HG02884 (cell line): ENCODE data around the gene SND1.

Experiments
- ATAC-seq: cut with Tn5 transposase; IDR thresholded peaks from one replicate; pipeline ENCODE4 v1.9.1; 2021; ENCODE audit warnings: mild to moderate bottlenecking, moderate library complexity; ENCODE audit not compliant: unreplicated experiment

SND1 gene

GRCh38 chr7:128076196-128076795, 424.3 kb downstream of the SND1 start:
- ATAC-seq: no peak

- ATAC-seq: no peak
Observed at GRCh38 chr7:128076796-128077271, 424.8 kb downstream of the SND1 start.

GRCh38 chr7:128078309-128078708, 426.3 kb downstream of the SND1 start:
- ATAC-seq: no peak

- ATAC-seq: no peak
Observed at GRCh38 chr7:128080169-128080568, 428.2 kb downstream of the SND1 start.

GRCh38 chr7:128081351-128081750, 429.4 kb downstream of the SND1 start:
- ATAC-seq: no peak

DNA sequence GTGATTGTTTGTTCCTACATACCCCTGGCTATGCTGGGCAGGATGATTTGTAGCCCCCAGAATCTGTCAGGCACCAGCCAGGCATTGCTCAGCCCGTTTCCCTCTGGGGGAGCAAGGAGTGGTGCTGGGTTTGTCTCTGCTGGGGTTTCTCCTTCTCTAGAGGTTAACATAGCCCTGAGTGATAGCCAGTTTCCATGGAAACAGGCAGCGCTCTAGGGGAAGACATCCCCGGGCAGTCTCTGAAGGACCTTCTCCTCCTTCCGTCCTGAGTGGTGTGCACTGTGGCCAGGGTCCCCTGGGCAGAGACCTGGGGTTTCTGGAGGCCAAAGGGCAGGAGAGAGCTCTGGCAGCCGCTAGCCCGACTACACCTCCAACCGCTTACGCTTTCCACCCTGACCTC, 429.8 kb downstream of the SND1 start:
- ATAC-seq: no peak

GRCh38 chr7:128082431-128082830, 430.4 kb downstream of the SND1 start:
- no peak for ATAC-seq

GRCh38 chr7:128084896-128085608, 433.1 kb downstream of the SND1 start:
- ATAC-seq: no peak

DNA sequence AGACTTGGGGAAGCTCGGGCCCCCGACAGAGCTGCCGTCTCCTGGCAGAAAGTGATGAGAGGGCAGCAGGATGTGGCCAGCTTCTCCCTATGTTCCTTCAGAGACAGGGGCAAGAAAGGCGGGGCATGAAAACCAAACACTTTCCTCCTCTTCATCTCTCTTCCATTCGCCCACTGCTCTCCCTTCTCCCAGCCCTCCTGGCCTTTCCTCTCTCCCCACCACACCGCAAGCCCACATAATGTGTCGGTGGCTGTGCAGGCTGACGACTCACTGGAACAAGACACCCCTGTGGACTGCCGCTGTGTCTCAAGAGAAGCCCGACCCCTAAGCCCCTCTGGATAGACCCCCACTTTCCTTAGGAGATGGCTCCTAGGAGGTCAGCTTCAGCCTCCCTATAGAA, 438.5 kb downstream of the SND1 start:
- ATAC-seq: no peak

DNA sequence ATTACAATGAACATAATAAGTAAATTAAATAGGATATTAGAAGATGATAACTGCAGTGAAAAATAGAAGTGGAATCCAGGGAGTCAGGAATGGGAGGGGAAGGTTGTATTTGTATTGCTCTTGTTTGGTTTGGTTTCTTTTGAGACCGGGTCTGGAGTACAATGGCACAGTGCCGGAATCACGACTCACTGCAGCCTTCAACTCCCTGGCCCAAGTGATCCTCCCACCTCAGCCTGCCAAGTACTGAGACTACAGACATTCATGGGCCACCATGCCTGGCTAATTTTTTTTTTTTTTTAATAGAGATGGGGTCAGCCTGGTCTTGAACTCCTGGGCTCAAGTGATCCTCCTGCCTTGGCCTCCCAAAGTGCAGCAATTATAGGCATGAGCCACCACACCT, 439.1 kb downstream of the SND1 start:
- ATAC-seq: no peak

- ATAC-seq: no peak
Observed at GRCh38 chr7:128092221-128092620, 440.2 kb downstream of the SND1 start.

DNA sequence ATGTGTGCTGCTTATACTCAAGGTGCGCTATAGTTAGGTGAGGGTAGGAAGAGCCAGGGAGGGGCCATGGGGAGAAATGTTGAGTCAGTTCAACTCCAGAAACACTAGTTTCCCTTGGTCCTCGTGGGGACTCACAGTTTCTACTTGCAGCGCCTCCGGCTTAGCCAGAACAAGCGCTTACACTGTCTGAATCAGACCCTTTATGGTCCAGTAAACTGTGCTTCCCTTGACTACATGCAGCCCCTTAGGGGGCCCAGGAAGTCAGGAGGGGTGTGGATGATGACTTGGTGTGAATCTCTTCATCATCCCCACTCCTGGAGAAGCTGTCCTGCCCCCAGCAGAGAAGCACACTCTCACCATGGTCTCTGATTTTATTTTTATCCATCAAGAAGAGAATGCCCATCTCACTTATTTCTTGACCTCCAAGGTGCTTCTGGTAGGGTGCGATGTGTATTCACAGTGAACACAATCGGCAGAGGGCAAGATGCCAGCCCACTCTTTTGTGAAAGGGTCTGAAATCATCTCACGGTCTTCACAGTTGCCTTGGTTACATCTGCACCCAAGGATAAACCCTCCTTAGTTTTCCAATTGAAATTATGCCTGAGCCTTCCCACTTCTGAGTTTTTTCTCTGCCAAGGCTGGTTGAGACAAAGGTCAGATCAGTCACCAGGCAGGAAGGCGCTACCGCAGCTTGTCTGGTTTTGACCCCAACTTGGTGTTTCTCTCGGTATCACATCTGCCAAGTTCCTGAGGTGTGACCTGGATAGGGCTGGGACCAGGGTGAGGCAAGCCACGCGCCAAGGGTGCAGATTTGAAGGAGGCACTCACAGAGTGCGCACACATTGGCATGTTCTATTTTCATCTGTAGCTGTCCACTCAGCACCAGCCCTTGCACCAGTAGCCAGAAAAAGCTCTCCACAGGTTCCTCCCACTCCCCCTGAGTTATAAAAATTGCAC, 441.9 kb downstream of the SND1 start:
- ATAC-seq: no peak

GRCh38 chr7:128094686-128095085, 442.7 kb downstream of the SND1 start:
- ATAC-seq: no peak

GRCh38 chr7:128097211-128097731, 445.3 kb downstream of the SND1 start:
- ATAC-seq: no peak

GRCh38 chr7:128098629-128099028, 446.6 kb downstream of the SND1 start:
- no peak for ATAC-seq

GRCh38 chr7:128099204-128099671, 447.2 kb downstream of the SND1 start:
- ATAC-seq: no peak

DNA sequence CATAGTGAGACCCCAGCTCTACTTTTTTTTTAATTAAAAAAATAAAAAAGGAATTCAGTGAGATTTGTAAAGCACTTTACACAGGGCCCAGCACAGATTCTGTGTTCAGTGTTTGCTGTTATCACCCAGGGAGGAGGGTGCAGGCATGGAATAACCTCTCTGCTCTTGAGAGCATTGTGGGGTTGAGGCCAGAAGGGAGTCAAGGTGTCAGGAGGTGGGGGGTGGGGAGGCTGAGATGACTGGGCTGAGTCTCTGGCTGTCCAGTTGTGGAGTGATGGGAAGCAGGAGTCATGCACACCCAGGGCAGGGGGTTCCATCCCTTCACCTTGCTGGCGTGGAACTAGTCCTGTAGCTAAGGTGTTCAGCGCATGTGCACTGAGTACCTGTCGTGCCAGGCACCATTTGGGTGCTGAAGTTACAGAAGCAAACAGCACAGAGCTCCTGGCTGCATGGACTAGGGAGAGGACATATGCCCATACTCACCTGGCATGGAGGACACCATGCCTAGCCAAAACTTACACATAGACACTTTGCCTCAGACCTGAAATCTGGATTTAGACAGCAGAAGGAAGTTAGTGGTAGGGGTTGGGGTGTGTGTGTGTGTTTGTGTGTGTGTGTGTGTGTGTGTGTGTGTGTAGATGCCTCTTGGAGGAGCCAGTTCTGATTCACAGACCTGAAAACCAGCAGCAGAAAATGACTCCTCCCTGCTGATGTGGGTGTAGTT, 448.4 kb downstream of the SND1 start:
- no peak for ATAC-seq

DNA sequence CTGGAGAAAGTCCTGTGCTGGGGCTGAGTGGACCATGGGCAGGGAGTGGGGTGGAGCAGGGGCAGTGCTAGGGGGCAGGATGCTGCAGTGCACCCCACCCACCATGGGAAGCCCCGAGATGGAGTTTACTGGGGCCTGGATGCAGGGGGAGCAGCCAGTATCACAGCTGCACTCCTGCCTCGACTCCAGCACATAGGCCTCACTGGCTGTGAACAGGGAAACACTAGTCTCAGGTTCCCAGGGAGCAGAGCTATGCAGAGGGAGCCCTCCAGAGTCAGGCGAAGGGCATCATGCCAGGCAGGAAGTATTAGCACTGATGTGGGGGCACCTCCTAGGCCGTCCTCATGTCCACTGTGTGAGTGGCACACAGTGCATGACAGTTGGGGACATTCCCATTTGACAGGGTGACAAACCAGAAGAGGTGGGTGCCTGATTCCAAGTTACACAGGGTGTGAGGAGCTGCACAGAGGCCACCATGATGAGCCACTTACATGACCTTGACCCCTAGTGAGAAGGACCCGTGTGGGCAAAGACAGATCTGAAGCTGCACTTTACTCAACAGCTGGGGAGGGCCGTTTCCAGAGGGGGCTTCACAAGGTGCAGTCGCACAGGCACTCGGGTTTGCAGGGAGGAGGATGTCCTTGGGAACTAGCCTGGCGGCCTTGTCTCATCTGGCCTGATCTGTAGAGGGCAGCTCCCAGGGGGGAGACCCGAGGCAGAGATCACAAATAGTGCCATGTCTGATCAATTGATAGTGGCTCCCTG, 449.1 kb downstream of the SND1 start:
- ATAC-seq: no peak

DNA sequence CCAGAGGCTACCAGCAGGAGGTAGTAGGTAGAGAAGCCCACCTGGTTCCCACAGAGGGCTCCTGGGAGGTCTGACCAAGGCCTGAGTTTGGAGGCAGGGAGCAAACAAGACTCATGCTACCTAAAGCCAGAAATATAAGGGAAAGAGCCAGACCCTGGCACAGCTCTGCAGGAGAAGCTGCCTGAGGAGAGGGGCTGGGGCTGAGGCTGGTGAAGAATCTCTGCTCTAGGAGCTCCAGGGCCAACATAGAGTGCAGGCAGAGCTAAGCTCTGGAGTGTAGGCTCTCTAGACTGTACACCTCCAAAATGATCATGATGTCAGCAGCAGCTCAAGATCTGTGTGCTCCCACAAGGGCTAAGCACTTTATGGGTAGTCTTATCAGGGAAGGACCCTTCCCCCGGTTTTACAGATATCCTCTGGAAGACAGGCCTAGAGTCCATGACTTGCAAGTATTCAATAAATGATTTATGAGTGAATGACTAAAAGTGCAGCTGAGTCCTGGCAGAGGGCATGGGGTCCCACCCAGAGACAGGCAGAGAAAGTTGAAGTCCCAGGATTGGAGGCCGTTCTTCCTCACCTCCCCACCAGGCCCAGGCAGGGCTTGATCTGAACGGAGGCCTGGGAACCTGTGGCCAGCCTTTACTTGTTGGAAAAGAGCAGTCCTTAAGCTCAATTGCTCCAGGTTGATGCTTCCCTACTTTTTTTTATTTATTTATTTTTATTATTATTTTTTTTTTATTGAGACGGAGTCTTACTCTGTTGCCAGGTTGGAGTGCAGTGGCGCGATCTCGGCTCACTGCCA, 450.7 kb downstream of the SND1 start:
- ATAC-seq: no peak
